ENCODE data around the gene CEP72.
"Not testable (repeated sequence)": the region's sequence is repeated elsewhere in the genome, so short reads cannot be mapped to it uniquely, and the experiment has no call there.

Gene CEP72

DNA sequence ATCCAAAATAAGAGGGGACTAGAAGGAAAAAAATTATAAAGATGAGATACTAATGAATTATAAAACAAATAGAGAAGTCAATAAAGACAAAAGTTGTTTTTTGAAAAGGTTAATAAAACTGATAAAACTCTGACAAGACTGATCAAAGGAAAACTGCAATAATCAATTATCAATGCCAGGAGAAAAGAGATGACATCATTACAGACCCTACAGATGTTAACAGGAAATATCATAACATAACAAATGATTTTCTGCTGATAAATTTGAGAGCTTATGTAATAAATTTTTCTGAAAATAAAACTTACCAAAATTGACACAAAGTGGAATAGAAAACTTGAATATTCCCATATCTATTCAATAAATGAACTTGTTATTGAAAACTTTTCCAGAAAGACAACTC is 34.3 kb upstream of the CEP72 start:
- no peaks in the 10 kb centered on the region for H3K36me3 ChIP-seq
- H3K27me3 ChIP-seq: no peaks in the 10 kb centered on the region; the same call in none of the 2 replicates
- TF ChIP-seq, protein P1, sequence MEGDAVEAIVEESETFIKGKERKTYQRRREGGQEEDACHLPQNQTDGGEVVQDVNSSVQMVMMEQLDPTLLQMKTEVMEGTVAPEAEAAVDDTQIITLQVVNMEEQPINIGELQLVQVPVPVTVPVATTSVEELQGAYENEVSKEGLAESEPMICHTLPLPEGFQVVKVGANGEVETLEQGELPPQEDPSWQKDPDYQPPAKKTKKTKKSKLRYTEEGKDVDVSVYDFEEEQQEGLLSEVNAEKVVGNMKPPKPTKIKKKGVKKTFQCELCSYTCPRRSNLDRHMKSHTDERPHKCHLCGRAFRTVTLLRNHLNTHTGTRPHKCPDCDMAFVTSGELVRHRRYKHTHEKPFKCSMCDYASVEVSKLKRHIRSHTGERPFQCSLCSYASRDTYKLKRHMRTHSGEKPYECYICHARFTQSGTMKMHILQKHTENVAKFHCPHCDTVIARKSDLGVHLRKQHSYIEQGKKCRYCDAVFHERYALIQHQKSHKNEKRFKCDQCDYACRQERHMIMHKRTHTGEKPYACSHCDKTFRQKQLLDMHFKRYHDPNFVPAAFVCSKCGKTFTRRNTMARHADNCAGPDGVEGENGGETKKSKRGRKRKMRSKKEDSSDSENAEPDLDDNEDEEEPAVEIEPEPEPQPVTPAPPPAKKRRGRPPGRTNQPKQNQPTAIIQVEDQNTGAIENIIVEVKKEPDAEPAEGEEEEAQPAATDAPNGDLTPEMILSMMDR (IDR thresholded peaks at IDR 0.05; ENCODE audit: low read depth, low read length): no peak
- H3K4me3 ChIP-seq (ENCODE audit: low read depth, low read length): no peak overlapping the region
- no peaks in the 10 kb centered on the region; the same call in none of the 2 replicates for H3K9me3 ChIP-seq
- DNase-seq: no peak
- no peaks in the 10 kb centered on the region for H3K4me1 ChIP-seq

DNA sequence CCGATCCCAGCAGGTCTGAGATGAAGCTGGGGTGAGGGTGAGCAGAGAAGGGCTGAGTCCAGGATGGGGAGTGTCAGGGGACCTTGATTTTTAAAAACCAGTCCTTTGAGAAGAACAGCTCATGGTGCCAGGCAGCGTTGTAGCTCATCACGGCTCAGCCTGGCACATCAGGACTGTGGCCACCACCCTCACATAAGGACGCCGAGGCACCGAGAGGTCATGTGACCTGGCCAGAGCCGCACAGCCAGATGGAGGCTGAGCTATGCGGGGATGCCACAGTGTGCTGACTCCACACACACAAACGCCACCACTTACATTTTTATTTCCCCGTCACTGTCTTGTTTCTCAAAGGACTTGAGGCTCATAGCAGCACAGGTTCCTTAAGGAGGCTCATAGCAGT is 32.9 kb upstream of the CEP72 start:
- DNase-seq: no peak
- Histone ChIP-seq H3K4me1 (no peaks in the 10 kb centered on the region), H3K9me3 (no peaks in the 10 kb centered on the region; the same call in none of the 2 replicates), H3K4me3 (ENCODE audit: low read depth, low read length) (no peak overlapping the region), H3K36me3 (no peaks in the 10 kb centered on the region), H3K27me3 (no peaks in the 10 kb centered on the region; the same call in none of the 2 replicates)
- TF ChIP-seq, protein P1 (IDR thresholded peaks at IDR 0.05; ENCODE audit: low read depth, low read length): no peak

DNA sequence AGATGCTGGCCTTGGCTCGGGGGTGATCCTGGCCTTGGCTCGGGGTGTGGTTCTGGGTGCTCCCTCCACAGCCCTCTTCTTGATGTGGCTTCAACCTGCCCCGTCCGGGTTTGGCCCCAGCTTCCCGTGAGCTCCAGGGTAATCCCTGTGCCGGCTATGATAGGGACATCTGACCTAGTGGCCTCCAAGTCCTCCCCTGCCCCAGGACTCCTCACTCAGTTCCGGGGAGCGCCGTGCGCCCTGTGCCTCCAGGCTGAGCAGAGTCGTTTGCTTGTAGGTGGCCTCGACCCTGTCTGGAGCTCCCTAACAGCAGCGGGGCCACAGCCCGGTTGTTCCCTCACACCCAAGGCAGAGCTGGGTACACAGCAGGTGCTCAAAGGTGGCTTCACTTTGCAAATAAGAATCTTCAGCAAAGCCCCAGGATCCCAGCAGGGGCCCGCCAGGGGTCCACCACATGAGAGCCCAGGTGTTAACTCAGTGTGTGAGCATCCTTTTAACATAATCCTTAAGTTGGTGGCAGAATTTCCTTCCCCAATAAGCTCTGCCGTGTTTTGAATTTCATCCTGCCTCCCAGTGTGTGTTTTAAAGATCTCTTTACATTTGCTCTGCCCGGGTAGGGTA is 32.3 kb upstream of the CEP72 start:
- no peak for DNase-seq
- Histone ChIP-seq H3K9me3 (no peaks in the 10 kb centered on the region; the same call in none of the 2 replicates), H3K4me3 (ENCODE audit: low read depth, low read length) (no peak overlapping the region), H3K27me3 (no peaks in the 10 kb centered on the region; the same call in none of the 2 replicates), H3K36me3 (no peaks in the 10 kb centered on the region), H3K4me1 (no peaks in the 10 kb centered on the region)
- TF ChIP-seq, protein P1 (IDR thresholded peaks at IDR 0.05; ENCODE audit: low read depth, low read length): no peak

DNA sequence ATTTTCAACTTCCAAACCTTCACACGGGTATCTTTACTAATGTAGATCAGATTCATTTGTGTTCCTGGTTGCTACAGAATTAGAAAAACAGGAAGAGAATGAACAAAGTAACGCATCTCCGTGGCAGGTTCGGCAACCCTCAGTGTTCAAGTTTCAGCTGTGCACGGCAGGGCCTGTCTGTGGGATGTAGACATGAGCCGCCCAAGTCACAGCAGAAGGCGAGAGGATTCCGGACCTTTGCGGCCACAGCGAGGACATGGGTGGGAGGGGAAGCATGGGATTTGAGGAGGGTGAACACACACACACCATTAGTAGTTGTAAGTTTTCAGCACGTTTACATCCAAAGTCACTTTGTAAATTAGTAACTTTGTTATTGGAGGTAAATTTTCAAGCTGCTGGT is 31.7 kb upstream of the CEP72 start:
- Histone ChIP-seq H3K36me3 (no peaks in the 10 kb centered on the region), H3K4me1 (no peaks in the 10 kb centered on the region), H3K4me3 (ENCODE audit: low read depth, low read length) (no peak overlapping the region), H3K9me3 (no peaks in the 10 kb centered on the region; the same call in none of the 2 replicates), H3K27me3 (no peaks in the 10 kb centered on the region; the same call in 1 of the 2 replicates)
- TF ChIP-seq, protein P1 (IDR thresholded peaks at IDR 0.05; ENCODE audit: low read depth, low read length): no peak
- DNase-seq: no peak

DNA sequence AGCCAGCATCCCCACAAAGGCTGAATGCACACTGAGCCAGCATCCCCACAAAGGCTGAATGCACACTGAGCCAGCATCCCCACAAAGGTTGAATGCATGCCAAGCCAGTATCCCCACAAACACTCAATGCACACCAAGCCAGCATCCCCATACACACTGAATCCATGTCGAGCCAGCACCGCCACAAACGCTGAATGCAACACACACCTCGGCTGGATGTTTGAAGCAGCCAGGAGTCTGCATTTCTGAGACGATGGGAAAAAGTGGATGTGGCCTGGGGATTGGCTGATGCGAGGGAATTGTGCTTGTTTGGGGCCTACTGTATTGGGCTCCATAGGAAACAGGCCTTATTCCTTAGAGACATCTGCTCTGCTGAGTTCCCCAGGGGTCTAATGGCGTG is 30.9 kb upstream of the CEP72 start:
- no peaks in the 10 kb centered on the region for H3K4me1 ChIP-seq
- TF ChIP-seq, protein P1 (IDR thresholded peaks at IDR 0.05; ENCODE audit: low read depth, low read length): no peak
- H3K36me3 ChIP-seq: no peaks in the 10 kb centered on the region
- no peaks in the 10 kb centered on the region; the same call in 1 of the 2 replicates for H3K27me3 ChIP-seq
- no peak overlapping the region for H3K4me3 ChIP-seq (ENCODE audit: low read depth, low read length)
- no peak for DNase-seq
- H3K9me3 ChIP-seq: no peaks in the 10 kb centered on the region; the same call in none of the 2 replicates

DNA sequence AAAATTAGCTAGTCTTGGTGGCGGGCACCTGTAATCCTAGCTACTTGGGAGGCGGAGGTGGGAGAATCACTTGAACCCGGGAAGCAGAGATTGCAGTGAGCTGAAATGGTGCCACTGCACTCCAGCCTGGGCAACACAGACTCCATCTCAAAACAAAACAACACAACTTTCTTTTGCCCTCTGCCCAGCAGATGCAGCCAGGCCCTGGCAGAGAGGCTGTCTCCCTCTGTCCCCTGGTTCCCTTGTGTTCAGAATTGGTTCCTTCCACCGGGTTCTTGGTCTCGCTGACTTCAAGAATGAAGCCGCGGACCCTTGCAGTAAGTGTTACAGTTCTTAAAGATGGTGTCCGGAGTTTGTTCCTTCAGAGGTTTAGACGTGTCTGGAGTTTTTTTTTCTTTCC is 30.2 kb upstream of the CEP72 start:
- TF ChIP-seq, protein P1 (IDR thresholded peaks at IDR 0.05; ENCODE audit: low read depth, low read length): no peak
- Histone ChIP-seq H3K36me3 (no peaks in the 10 kb centered on the region), H3K9me3 (no peaks in the 10 kb centered on the region; the same call in none of the 2 replicates), H3K27me3 (no peaks in the 10 kb centered on the region; the same call in 1 of the 2 replicates), H3K4me1 (no peaks in the 10 kb centered on the region), H3K4me3 (ENCODE audit: low read depth, low read length) (no peak overlapping the region)
- DNase-seq: no peak

DNA sequence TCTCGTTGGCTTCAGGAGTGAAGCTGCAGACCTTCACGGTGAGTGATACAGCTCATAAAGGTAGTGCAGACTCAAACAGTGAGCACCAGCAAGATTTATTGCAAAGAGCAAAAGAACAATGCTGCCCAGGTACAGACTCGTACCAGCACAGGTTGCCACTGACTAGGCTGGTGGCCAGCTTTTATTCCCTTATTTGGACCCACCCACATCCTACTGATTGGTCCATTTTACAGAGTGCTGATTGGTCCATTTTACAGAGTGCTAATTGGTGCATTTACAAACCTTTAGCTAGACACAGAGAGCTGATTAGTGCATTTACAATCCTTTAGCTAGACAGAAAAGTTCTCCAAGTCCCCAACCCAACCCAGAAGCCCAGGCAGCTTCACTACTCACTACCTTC is 29.7 kb upstream of the CEP72 start:
- not testable (repeated sequence) for H3K4me1 ChIP-seq; DNase-seq; H3K27me3 ChIP-seq; H3K36me3 ChIP-seq; H3K9me3 ChIP-seq; H3K4me3 ChIP-seq (ENCODE audit: low read depth, low read length)

All from BE2C (cell line).